Panc1 (cell line): Measurements from ENCODE around the gene IMPG1. TPM values are rescaled to one million over a fixed set of nuclear protein-coding genes. Genes with fewer than 3 reads are reported as not detected.

ENCODE experiments used
- ATAC-seq: fragments of 200-7000 bp; cut with Tn5 transposase; 2 replicates; pipeline ENCODE4 v1.9.1; 2020; ENCODE audit warnings: mild to moderate bottlenecking, moderate library complexity
- BruUV-seq: library from RNA; stranded (reverse); fragments of 400-500 nt; replicated peaks from 2 replicates; lab custom pipeline; 2021; lab: Mats Ljungman, UMichigan
- CTCF ChIA-PET: fragments of 300-600 bp; sonication (Branson Sonifier 250); formaldehyde crosslinking; loops from one replicate; lab custom pipeline; 2022; ENCODE audit warnings: antibody characterized with exemption; lab: Charles Lee
- POLR2A ChIA-PET: fragments of 300-600 bp; sonication (Branson Sonifier 250); formaldehyde crosslinking; loops from one replicate; lab custom pipeline; 2022; ENCODE audit warnings: antibody characterized with exemption; lab: Charles Lee
- DNase-seq: peaks from one replicate; pipeline ENCODE4 v3.0.0-alpha.2; 2010; ENCODE audit warnings: low read depth, low spot score
- H3K27ac ChIP-seq: 2 replicates; pipeline ENCODE4 v1.5.1; 2011; ENCODE audit warnings: mild to moderate bottlenecking, low read length, inconsistent platforms
- H3K27me3 ChIP-seq: fragments of 200-500 bp; sonication (Bioruptor generic); 2 replicates; pipeline ENCODE4 v1.6.0; 2014; ENCODE audit warnings: low read length, inconsistent platforms; ENCODE audit not compliant: control insufficient read depth, insufficient read depth
- H3K36me3 ChIP-seq: fragments of 200-500 bp; sonication (Bioruptor generic); 2 replicates; pipeline ENCODE4 v1.5.1; 2014; ENCODE audit warnings: inconsistent platforms, mild to moderate bottlenecking, low read length, moderate library complexity; ENCODE audit not compliant: control insufficient read depth, insufficient read depth
- H3K4me1 ChIP-seq: 2 replicates; pipeline ENCODE4 v1.5.1; 2011; ENCODE audit warnings: inconsistent platforms, mild to moderate bottlenecking, low read length, moderate library complexity; ENCODE audit not compliant: control insufficient read depth, insufficient read depth
- H3K4me3 ChIP-seq, 2 experiments: 2 replicates each; pipeline ENCODE4 v1.5.1; 2011 to 2012; ENCODE audit warnings: low read depth in 2 of 2, low read length in 2 of 2, mild to moderate bottlenecking in 2 of 2, inconsistent platforms in 1 of 2, moderate library complexity in 1 of 2
- H3K9me3 ChIP-seq: fragments of 200-500 bp; sonication (Bioruptor generic); 2 replicates; pipeline ENCODE4 v1.5.1; 2014; ENCODE audit warnings: low read depth, mild to moderate bottlenecking, inconsistent platforms, low read length, moderate library complexity; ENCODE audit not compliant: control insufficient read depth, insufficient read depth
- CTCF ChIP-seq: fragments of 450-650 bp; IDR thresholded peaks from 2 replicates; pipeline ENCODE4 v1.5.1; 2017; ENCODE audit warnings: mild to moderate bottlenecking
- POLR2AphosphoS5 ChIP-seq: IDR thresholded peaks from 2 replicates; pipeline ENCODE4 v1.6.1; 2012; ENCODE audit warnings: mild to moderate bottlenecking, low read depth, low read length, moderate library complexity
- REST ChIP-seq, 2 experiments: IDR thresholded peaks; 2 replicates each; pipeline ENCODE4 v1.6.1; 2011 to 2012; ENCODE audit warnings: low read depth in 2 of 2, control low read depth in 1 of 2, low read length in 1 of 2, mild to moderate bottlenecking in 1 of 2, moderate library complexity in 1 of 2; ENCODE audit not compliant: insufficient read depth in 1 of 2
- SIN3A ChIP-seq: IDR thresholded peaks from 2 replicates; pipeline ENCODE4 v1.6.1; 2012; ENCODE audit warnings: low read depth, mild to moderate bottlenecking, low read length, moderate library complexity, borderline replicate concordance; ENCODE audit not compliant: insufficient read depth
- TCF7L2 ChIP-seq: IDR thresholded peaks from 2 replicates; pipeline ENCODE4 v1.6.1; 2011; ENCODE audit warnings: mild to moderate bottlenecking, low read depth, low read length, inconsistent platforms
- in situ Hi-C: cut with HindIII; loops from 2 replicates; pipeline ENCODE4 v1.10.0; 2016; ENCODE audit warnings: low sequenced_read_pairs, low pct_unique_long_range_greater_than_20kb
- intact Hi-C: fragments of 100-400 bp; cut with micrococcal nuclease; formaldehyde crosslinking; loops from one replicate; pipeline ENCODE4 v1.10.0; 2022; ENCODE audit not compliant: unreplicated experiment
- total RNA-seq: library from RNA; stranded (reverse); gene quantifications from one replicate; pipeline ENCODE4 v1.2.1, GENCODE V29; 2021; ENCODE audit not compliant: unreplicated experiment

IMPG1 gene
- total RNA-seq, 1 experiment from 2014 or later, result not detected

GRCh38 chr6:75926293-75927168, 145.9 kb downstream of the IMPG1 start:
- ChIA-PET CTCF (no interaction called here), POLR2A (no interaction called here)
- no peak overlapping the region for H3K4me3 ChIP-seq
- in situ Hi-C loops (no loop called here), intact Hi-C loops (no loop called here)
- no peaks in the 10 kb centered on the region for H3K27me3 ChIP-seq
- no peaks in the 10 kb centered on the region for H3K9me3 ChIP-seq
- ATAC-seq (no peak), DNase-seq (no peak)
- H3K4me1 ChIP-seq, result no peaks in the 10 kb centered on the region
- TF ChIP-seq REST (IDR thresholded peaks at IDR 0.05; ENCODE audit: insufficient read depth in 1 of 2, low read depth in 2 of 2, low read length in 1 of 2) (no peak), SIN3A (no peak), POLR2AphosphoS5 (no peak), CTCF (no peak), TCF7L2 (no peak)
- no peak overlapping the region for H3K27ac ChIP-seq
- BruUV-seq, result no TSS peak
- no peaks in the 10 kb centered on the region for H3K36me3 ChIP-seq

DNA sequence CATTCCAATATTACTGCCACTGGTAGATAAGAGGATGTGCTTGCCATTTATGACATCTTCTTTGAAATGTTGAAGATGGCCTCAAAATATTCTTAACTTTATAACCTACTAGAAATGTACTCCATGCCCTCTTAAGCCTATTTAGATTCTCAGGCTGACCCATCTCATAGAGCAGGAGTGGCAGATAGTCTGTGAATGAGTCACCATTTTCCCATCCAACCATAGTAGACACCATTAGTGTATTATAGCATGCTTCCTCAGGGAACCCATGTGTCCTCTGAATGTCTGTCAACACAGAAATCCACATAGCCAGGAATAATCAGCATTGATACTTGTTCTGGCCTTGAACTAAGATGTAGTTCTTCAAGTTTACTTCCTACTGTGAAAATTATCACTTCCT, 150.2 kb downstream of the IMPG1 start:
- H3K4me3 ChIP-seq, result no peak overlapping the region
- in situ Hi-C loops, result no loop called here
- no peak for DNase-seq
- ChIA-PET POLR2A (no interaction called here), CTCF (no interaction called here)
- H3K9me3 ChIP-seq, result no peaks in the 10 kb centered on the region
- H3K4me1 ChIP-seq, result no peaks in the 10 kb centered on the region
- TF ChIP-seq TCF7L2 (no peak), SIN3A (no peak), POLR2AphosphoS5 (no peak), CTCF (no peak), REST (IDR thresholded peaks at IDR 0.05; ENCODE audit: insufficient read depth in 1 of 2, low read depth in 2 of 2, low read length in 1 of 2) (no peak)
- no peaks in the 10 kb centered on the region for H3K36me3 ChIP-seq
- H3K27ac ChIP-seq, result no peak overlapping the region
- no peak for ATAC-seq
- H3K27me3 ChIP-seq, result no peaks in the 10 kb centered on the region
- no TSS peak for BruUV-seq
- intact Hi-C loops, result no loop called here
